ENCODE measurements around the gene RIPK4. TPM values are rescaled to one million over a fixed set of nuclear protein-coding genes. Genes with fewer than 3 reads are reported as not detected.

The RIPK4 gene
- total RNA-seq, 4 donors from 2014 or later: 38.6 to 59.5 (median 50.0) TPM

DNA sequence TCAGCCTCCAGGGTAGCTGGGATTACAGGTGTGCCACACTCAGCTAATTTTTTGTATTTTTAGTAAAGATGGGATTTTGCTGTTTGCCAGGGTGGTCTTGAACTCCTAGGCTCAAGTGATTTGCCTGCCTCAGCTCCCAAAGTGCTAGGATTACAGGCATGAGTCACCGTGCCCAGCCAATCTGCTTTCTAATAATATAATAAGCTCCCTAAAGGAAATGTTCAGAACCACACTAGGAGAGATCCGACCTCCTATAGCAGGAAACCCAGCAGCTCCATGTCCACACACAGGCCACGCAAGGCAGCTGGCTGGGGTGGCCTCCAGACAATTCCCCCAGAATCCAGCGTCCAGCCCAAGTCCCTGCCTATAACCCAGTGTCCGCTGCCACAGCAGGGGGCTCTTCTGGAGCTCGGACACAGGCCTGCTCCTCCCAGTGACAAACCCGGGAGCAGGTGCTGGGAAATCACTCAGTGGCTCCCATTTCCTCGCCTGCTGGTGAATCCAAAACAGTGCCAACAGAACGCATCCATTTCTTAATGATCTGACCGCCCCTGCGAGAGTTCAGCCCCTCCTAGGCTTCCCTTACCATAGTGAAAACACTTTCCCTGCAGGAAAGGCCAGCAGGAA lies 7.5 kb downstream of the RIPK4 start:
- peaks cover 7% of the 10 kb centered on the region for H3K36me3 ChIP-seq
- 40% methylated on average over 4 of the region's 11 CpGs for WGBS
- H3K27ac ChIP-seq: no peak overlapping the region
- peaks cover 48% of the 10 kb centered on the region for H3K4me1 ChIP-seq
- no peak for DNase-seq (ENCODE audit: low spot score in 2 of 2)
- peaks cover 14% of the 10 kb centered on the region for H3K27me3 ChIP-seq
- H3K9me3 ChIP-seq: no peaks in the 10 kb centered on the region
- H3K4me3 ChIP-seq: no peak overlapping the region
- TF ChIP-seq, protein P1, sequence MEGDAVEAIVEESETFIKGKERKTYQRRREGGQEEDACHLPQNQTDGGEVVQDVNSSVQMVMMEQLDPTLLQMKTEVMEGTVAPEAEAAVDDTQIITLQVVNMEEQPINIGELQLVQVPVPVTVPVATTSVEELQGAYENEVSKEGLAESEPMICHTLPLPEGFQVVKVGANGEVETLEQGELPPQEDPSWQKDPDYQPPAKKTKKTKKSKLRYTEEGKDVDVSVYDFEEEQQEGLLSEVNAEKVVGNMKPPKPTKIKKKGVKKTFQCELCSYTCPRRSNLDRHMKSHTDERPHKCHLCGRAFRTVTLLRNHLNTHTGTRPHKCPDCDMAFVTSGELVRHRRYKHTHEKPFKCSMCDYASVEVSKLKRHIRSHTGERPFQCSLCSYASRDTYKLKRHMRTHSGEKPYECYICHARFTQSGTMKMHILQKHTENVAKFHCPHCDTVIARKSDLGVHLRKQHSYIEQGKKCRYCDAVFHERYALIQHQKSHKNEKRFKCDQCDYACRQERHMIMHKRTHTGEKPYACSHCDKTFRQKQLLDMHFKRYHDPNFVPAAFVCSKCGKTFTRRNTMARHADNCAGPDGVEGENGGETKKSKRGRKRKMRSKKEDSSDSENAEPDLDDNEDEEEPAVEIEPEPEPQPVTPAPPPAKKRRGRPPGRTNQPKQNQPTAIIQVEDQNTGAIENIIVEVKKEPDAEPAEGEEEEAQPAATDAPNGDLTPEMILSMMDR (IDR thresholded peaks at IDR 0.05): no peak
- TF ChIP-seq POLR2A (IDR thresholded peaks at IDR 0.05): no peak
- TF ChIP-seq POLR2AphosphoS5 (IDR thresholded peaks at IDR 0.05): no peak
- no peak for TF ChIP-seq EP300 (IDR thresholded peaks at IDR 0.05)

DNA sequence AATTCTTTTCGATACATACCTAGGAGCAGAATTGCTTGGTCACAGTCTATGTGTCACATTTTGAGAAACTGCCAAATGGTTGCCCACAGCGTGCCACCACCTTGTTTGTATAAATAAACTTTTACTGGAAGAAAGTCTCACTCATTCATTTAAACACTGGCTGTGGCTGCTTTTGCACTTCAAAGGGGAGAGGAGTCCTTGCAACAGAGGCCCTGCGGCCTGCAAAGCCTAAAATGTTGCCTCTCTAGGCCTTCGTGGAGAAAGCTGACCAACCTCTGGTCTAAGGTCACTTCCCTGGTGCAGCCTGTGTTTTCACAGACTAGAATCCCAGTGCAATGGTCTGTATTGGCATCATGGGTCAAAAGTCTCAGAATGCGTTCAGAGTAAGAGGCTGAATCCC lies 8.3 kb downstream of the RIPK4 start:
- WGBS: 80% methylated on average over 5 of the region's 5 CpGs
- no peaks in the 10 kb centered on the region for H3K9me3 ChIP-seq
- no peak for TF ChIP-seq POLR2A (IDR thresholded peaks at IDR 0.05)
- TF ChIP-seq EP300 (IDR thresholded peaks at IDR 0.05): no peak
- TF ChIP-seq, protein P1 (IDR thresholded peaks at IDR 0.05): no peak
- no peak for TF ChIP-seq POLR2AphosphoS5 (IDR thresholded peaks at IDR 0.05)
- H3K36me3 ChIP-seq: peaks cover 7% of the 10 kb centered on the region
- DNase-seq (ENCODE audit: low spot score in 2 of 2): no peak
- H3K4me1 ChIP-seq: peaks cover 46% of the 10 kb centered on the region
- no peak overlapping the region for H3K27ac ChIP-seq
- H3K4me3 ChIP-seq: no peak overlapping the region
- peaks cover 6% of the 10 kb centered on the region for H3K27me3 ChIP-seq

DNA sequence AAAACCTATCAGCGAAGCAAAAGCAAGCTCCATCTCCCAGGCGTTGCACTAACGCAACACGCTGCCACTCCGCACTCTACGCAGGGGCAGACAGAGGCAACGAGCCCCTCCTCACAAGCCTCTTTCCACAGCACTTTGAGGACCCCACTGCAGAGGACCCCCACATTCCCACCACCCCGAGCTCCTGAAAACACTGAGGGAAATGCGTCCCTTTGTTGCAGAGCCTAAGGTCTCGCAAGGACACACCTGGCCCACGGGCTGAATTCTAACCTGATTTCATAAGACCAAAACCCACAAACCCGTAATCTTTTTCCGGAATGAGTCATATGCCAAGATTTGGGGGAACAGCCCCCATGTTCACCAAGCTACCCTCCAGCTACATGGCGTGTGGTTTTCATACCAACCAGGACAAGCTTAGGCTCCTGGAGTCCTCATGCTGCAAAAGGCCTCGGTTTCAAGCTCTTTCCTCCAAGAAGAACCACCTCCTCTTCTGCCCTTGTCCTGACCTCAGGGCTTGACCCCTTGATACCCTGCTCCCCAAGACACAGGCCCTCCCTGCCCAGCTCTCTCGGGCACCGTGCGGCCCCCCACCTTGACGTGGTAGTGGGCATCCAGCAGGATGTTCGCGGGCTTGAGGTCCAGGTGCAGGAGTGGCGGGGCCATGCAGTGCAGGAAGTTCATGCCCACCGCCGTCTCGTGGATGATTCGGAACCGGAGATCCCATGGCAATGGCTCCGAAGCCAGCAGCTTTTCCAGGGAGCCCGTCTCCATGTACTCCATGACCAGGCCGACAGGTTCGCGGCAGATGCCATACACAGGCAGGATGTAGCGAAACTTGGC lies 10.7 kb downstream of the RIPK4 start:
- peaks cover 7% of the 10 kb centered on the region for H3K36me3 ChIP-seq
- no peaks in the 10 kb centered on the region for H3K9me3 ChIP-seq
- WGBS: 85% methylated on average over 32 of the region's 33 CpGs
- no peak overlapping the region for H3K4me3 ChIP-seq
- TF ChIP-seq, protein P1 (IDR thresholded peaks at IDR 0.05): no peak
- TF ChIP-seq POLR2A (IDR thresholded peaks at IDR 0.05): no peak
- no peak for TF ChIP-seq POLR2AphosphoS5 (IDR thresholded peaks at IDR 0.05)
- TF ChIP-seq EP300 (IDR thresholded peaks at IDR 0.05): no peak
- H3K4me1 ChIP-seq: peaks cover 46% of the 10 kb centered on the region
- H3K27ac ChIP-seq: no peak overlapping the region
- no peaks in the 10 kb centered on the region for H3K27me3 ChIP-seq
- DNase-seq (ENCODE audit: low spot score in 2 of 2): no peak

DNA sequence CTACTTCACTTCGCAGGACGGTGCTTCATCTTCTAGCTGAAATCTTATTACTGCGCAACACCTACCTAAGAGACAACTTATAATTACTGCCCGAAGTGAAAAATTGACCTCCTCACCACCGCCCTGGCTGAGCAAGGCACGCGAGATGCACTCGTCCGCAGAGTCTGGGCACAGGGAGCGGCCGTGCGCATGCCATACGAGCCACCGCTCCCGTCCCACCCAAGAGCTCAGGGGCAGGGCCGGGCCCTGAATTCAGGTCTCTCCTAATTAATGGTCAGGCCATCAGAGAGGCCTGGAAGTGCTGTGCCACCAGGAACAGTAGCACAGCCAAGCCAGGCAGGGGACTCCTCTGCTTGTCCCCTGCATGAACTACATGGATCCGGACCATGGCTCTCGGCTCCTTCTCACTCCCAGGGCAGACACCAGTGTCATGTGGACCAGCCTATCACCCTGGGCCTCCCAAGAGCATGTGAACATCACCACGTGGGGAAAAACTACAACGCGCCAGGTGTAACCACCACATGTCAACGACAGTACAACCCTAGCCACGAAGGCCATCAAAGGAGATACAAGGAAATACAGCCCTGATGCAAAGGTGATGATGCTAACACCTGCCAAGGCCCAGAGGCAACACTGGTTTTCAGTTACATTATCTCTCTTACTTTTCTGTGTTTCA lies 11.5 kb downstream of the RIPK4 start:
- no peak for DNase-seq (ENCODE audit: low spot score in 2 of 2)
- TF ChIP-seq, protein P1 (IDR thresholded peaks at IDR 0.05): no peak
- no peak for TF ChIP-seq POLR2AphosphoS5 (IDR thresholded peaks at IDR 0.05)
- TF ChIP-seq EP300 (IDR thresholded peaks at IDR 0.05): no peak
- no peak for TF ChIP-seq POLR2A (IDR thresholded peaks at IDR 0.05)
- peaks cover 8% of the 10 kb centered on the region for H3K36me3 ChIP-seq
- no peak overlapping the region for H3K4me3 ChIP-seq
- H3K4me1 ChIP-seq: peaks cover 46% of the 10 kb centered on the region
- H3K27me3 ChIP-seq: no peaks in the 10 kb centered on the region
- no peaks in the 10 kb centered on the region for H3K9me3 ChIP-seq
- 79% methylated on average over 18 of the region's 23 CpGs for WGBS
- H3K27ac ChIP-seq: no peak overlapping the region

DNA sequence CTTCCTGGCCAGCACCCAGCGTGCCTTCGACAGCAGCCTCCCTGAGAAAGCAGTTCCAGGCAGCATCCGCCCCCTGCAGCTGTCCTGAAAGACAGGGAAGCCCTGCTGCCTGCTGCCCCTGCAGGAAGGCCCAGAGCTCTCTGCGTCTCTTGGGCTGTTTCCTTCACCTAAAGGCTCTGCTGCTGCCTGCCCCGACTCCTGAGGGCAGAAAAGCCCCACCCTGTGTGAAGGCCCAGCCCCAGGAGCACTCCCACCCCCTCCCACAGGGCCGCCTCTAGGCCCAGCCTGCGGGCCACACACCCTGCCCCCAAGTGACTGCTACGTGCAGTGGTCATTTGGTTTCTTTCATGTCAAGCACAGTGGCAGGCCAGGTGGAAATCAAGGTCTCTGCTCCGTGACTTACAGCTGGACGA lies 12.4 kb downstream of the RIPK4 start:
- DNase-seq (ENCODE audit: low spot score in 2 of 2): no peak
- Histone ChIP-seq H3K9me3 (no peaks in the 10 kb centered on the region), H3K27me3 (no peaks in the 10 kb centered on the region), H3K27ac (no peak overlapping the region), H3K36me3 (peaks cover 9% of the 10 kb centered on the region), H3K4me1 (peaks cover 49% of the 10 kb centered on the region), H3K4me3 (no peak overlapping the region)
- 73% methylated on average over 5 of the region's 10 CpGs for WGBS
- TF ChIP-seq POLR2AphosphoS5 (IDR thresholded peaks at IDR 0.05): no peak
- TF ChIP-seq POLR2A (IDR thresholded peaks at IDR 0.05): no peak
- no peak for TF ChIP-seq EP300 (IDR thresholded peaks at IDR 0.05)
- TF ChIP-seq, protein P1 (IDR thresholded peaks at IDR 0.05): no peak

Data from suprapubic skin (tissue), 4 donors.